K562 (cell line): ENCODE data around the gene SCARF2. TPM values are rescaled to one million over a fixed set of nuclear protein-coding genes. Genes with fewer than 3 reads are reported as not detected.
A peak's percentile ranks its signal among the peaks of the same experiment; 100 is the strongest.

ENCODE experiments used
- ARID2 ChIP-seq: fragments of 450-650 bp; IDR thresholded peaks from 2 replicates; pipeline ENCODE4 v1.6.1; 2017; ENCODE audit warnings: antibody characterized with exemption, mild to moderate bottlenecking
- BCL6 ChIP-seq: fragments of 250-450 bp; sonication (Bioruptor Pico); IDR thresholded peaks from 2 replicates; pipeline ENCODE4 v1.4.0; 2020
- BRD4 ChIP-seq: fragments of 200-600 bp; sonication (generic); IDR thresholded peaks from 2 replicates; pipeline ENCODE4 v1.6.1; 2017; ENCODE audit warnings: inconsistent platforms
- CBFA2T2 ChIP-seq: fragments of 450-650 bp; conservative IDR thresholded peaks from 2 replicates; pipeline ENCODE4 v1.6.1; 2017; ENCODE audit warnings: mild to moderate bottlenecking
- ETS2 ChIP-seq: IDR thresholded peaks from 2 replicates; pipeline ENCODE4 v1.6.1; 2016; ENCODE audit warnings: borderline replicate concordance, missing genetic modification characterization, mild to moderate bottlenecking, moderate library complexity, missing compliant biosample characterization; ENCODE audit not compliant: poor library complexity, severe bottlenecking
- FOXA3 ChIP-seq, 2 experiments: fragments of 450-650 bp in 1 of 2; sonication (generic) in 1 of 2; formaldehyde crosslinking; IDR thresholded peaks in 1 of 2; conservative IDR thresholded peaks in 1 of 2; 2 replicates each; pipeline versions ENCODE4 v1.4.0 to v1.8.0; 2020 to 2022; ENCODE audit warnings: mild to moderate bottlenecking in 2 of 2, missing genetic modification reagents in 1 of 2
- FOXK1 ChIP-seq: sonication (generic); formaldehyde crosslinking; IDR thresholded peaks from 2 replicates; pipeline ENCODE4 v1.8.0; 2022; ENCODE audit warnings: missing genetic modification reagents, mild to moderate bottlenecking, borderline replicate concordance
- MAZ ChIP-seq, 2 experiments: fragments of 450-650 bp in 1 of 2; sonication (generic) in 1 of 2; formaldehyde crosslinking; IDR thresholded peaks in 1 of 2; conservative IDR thresholded peaks in 1 of 2; 2 replicates each; pipeline versions ENCODE4 v1.4.0 to v1.5.0; 2020; ENCODE audit warnings: mild to moderate bottlenecking in 1 of 2, missing genetic modification reagents in 1 of 2
- PTBP1 ChIP-seq: fragments of 200-400 bp; formaldehyde crosslinking; IDR thresholded peaks from 2 replicates; pipeline ENCODE4 v1.6.1; 2017; ENCODE audit warnings: low read depth, low read length
- SIN3A ChIP-seq, 2 experiments: fragments of 150-350 bp in 1 of 2; IDR thresholded peaks; 2 replicates each; pipeline ENCODE4 v1.6.1; 2011 to 2016; ENCODE audit warnings: borderline replicate concordance in 2 of 2, low read depth in 2 of 2, low read length in 2 of 2, mild to moderate bottlenecking in 2 of 2, moderate library complexity in 2 of 2; ENCODE audit not compliant: control insufficient read depth in 1 of 2
- TCF3 ChIP-seq: sonication (generic); formaldehyde crosslinking; IDR thresholded peaks from 2 replicates; pipeline ENCODE4 v1.4.0; 2020; ENCODE audit warnings: mild to moderate bottlenecking, missing genetic modification reagents
- TOE1 ChIP-seq, 2 experiments: fragments of 450-650 bp in 1 of 2; sonication (generic) in 1 of 2; formaldehyde crosslinking in 1 of 2; IDR thresholded peaks; 2 replicates each; pipeline versions ENCODE4 v1.7.1 to v1.8.0; 2016 to 2022; ENCODE audit warnings: borderline replicate concordance in 2 of 2, mild to moderate bottlenecking in 2 of 2, antibody characterized with exemption in 1 of 2, inconsistent platforms in 1 of 2, low read depth in 1 of 2, missing genetic modification reagents in 1 of 2, moderate library complexity in 1 of 2
- WHSC1 ChIP-seq: IDR thresholded peaks from one replicate; pipeline ENCODE4 v1.6.1; 2012; ENCODE audit warnings: low read length, control low read depth, inconsistent platforms
- ZNF212 ChIP-seq: fragments of 450-650 bp; formaldehyde crosslinking; IDR thresholded peaks from 2 replicates; pipeline ENCODE4 v1.4.0; 2020; ENCODE audit warnings: mild to moderate bottlenecking
- ZNF384 ChIP-seq: IDR thresholded peaks from 2 replicates; pipeline ENCODE4 v1.6.1; 2012; ENCODE audit warnings: low read depth, low read length, improper control_type of control experiment
- ZNF696 ChIP-seq: fragments of 250-450 bp; sonication (Bioruptor Pico); conservative IDR thresholded peaks from 2 replicates; pipeline ENCODE4 v1.4.0; 2020; ENCODE audit warnings: mild to moderate bottlenecking, moderate library complexity
- ZNF75A ChIP-seq: fragments of 450-650 bp; formaldehyde crosslinking; IDR thresholded peaks from 2 replicates; pipeline ENCODE4 v1.4.0; 2020; ENCODE audit warnings: mild to moderate bottlenecking
- ZNF76 ChIP-seq: fragments of 250-450 bp; sonication (Bioruptor Pico); IDR thresholded peaks from 2 replicates; pipeline ENCODE4 v1.4.0; 2020; ENCODE audit warnings: mild to moderate bottlenecking, moderate library complexity, borderline replicate concordance
- polyA plus RNA-seq, 8 experiments: library from polyadenylated mRNA; depleted of rRNA in 4 of 8; stranded (reverse) in 5 of 8; unstranded in 3 of 8; fragments of >200 nt; fragmentation: Nextera tagmentation in 2 of 8; fragmentation: Illumina TruSeq in 1 of 8; extraction: Ambion mirVana in 2 of 8; extraction: Trizol in 1 of 8; gene quantifications; 2 replicates each; pipeline versions ENCODE4 v1.2.1 to v1.2.3, GENCODE V29; 2011 to 2014; ENCODE audit warnings: inconsistent platforms in 1 of 8, missing spikeins in 1 of 8
- total RNA-seq, 7 experiments: library from RNA; depleted of rRNA in 6 of 7; stranded (reverse); fragments of >200 nt in 6 of 7; fragmentation: Illumina TruSeq in 2 of 7; extraction: Trizol in 2 of 7; gene quantifications; 2 replicates each; pipeline versions ENCODE4 v1.2.1 to v1.2.3, GENCODE V29; 2011 to 2021; ENCODE audit warnings: low replicate concordance in 1 of 7
- TF ChIP-seq, protein P1 (sequence below): fragments of 200-800 bp; sonication (Bioruptor generic); IDR thresholded peaks from 2 replicates; pipeline ENCODE4 v1.6.1; 2017; ENCODE audit warnings: missing genetic modification characterization, missing compliant biosample characterization
- TF ChIP-seq, protein P2 (sequence below): fragments of 250-450 bp; sonication (Bioruptor Pico); IDR thresholded peaks from 2 replicates; pipeline ENCODE4 v1.4.0; 2020

Gene SCARF2
- total and polyA plus RNA-seq, 9 of the 15 experiments (the other 6 are each of a cell fraction or from before 2014, with no cell fraction given) = 0.06 to 0.32 (median 0.21) TPM; not detected in 5

DNA sequence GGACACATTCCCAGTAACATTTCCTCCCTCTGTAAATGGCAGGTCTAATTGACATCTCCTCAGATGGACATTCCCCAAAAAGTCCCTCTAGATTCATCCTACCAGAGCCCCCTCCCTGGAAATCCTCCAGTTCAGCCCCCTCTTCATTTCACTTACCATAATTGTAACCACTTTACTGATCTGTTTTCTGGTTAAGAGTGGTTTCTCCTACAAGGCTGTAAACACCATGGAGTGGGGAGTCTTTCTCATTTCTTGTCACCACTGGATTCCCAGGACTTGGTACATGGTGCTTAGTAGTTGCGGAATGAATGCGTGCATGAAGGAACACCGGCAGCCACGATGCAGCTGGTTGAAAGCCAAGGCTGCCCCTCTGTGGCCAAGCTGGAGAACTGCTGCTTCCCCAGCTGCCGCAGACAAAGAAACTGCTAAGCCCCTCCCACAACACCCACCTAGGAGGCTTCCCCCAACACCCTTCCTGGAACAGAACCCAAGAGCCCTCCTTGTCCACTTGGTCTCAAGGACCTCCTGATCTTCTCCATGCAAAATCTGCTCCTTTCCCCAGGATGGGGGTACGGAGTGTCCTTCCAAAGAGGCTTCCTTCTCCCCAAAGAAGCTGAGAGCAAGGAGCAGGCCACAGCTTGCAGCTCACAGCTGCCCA lies 18.6 kb upstream of the SCARF2 start (continued):
- TF ChIP-seq TOE1 (IDR thresholded peaks at IDR 0.05; ENCODE audit: borderline replicate concordance) (peak; percentile 68; the same call in 1 of the 2 replicates), TOE1 (CRISPR knock-in tag; IDR thresholded peaks at IDR 0.05; ENCODE audit: borderline replicate concordance, low read depth) (peak; percentile 86; the same call in 1 of the 2 replicates), ZNF75A (CRISPR knock-in tag) (0 out of 2 replicates have a peak, but pooled peaks have one; percentile 18), TCF3 (CRISPR knock-in tag) (peak; percentile 26; the same call in 1 of the 2 replicates), PTBP1 (peak; percentile 81; the same call in 1 of the 2 replicates), WHSC1 (no peak), CBFA2T2 (no peak), BCL6 (CRISPR knock-in tag) (peak; percentile 12; the same call in 1 of the 2 replicates), ZNF76 (CRISPR knock-in tag) (no peak), ETS2 (tag) (no peak), ARID2 (peak; percentile 99), MAZ (CRISPR knock-in tag; conservative IDR thresholded peaks at IDR 0.05 in 1 of 2, IDR thresholded peaks at IDR 0.05 in 1 of 2) (peak; percentile 87 to 89), ZNF696 (CRISPR knock-in tag) (peak; percentile 63; the same call in 1 of the 2 replicates), FOXA3 (CRISPR knock-in tag; conservative IDR thresholded peaks at IDR 0.05 in 1 of 2, IDR thresholded peaks at IDR 0.05 in 1 of 2) (peak in 1 of 2 experiments; percentile 83; a peak in 1 of 4 replicates), ZNF384 (peak; percentile 96), FOXK1 (CRISPR knock-in tag) (peak; percentile 96; the same call in 1 of the 2 replicates), BRD4 (no peak; the same call in 1 of the 2 replicates), ZNF212 (CRISPR knock-in tag) (0 out of 2 replicates have a peak, but pooled peaks have one; percentile 33), SIN3A (IDR thresholded peaks at IDR 0.05; ENCODE audit: borderline replicate concordance in 2 of 2, control insufficient read depth in 1 of 2, low read depth in 2 of 2, low read length in 2 of 2) (peak in 1 of 2 experiments; percentile 56; a peak in 2 of 4 replicates)
- TF ChIP-seq, protein P1, sequence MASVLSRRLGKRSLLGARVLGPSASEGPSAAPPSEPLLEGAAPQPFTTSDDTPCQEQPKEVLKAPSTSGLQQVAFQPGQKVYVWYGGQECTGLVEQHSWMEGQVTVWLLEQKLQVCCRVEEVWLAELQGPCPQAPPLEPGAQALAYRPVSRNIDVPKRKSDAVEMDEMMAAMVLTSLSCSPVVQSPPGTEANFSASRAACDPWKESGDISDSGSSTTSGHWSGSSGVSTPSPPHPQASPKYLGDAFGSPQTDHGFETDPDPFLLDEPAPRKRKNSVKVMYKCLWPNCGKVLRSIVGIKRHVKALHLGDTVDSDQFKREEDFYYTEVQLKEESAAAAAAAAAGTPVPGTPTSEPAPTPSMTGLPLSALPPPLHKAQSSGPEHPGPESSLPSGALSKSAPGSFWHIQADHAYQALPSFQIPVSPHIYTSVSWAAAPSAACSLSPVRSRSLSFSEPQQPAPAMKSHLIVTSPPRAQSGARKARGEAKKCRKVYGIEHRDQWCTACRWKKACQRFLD (CRISPR knock-in tag) = no peak
- TF ChIP-seq, protein P2, sequence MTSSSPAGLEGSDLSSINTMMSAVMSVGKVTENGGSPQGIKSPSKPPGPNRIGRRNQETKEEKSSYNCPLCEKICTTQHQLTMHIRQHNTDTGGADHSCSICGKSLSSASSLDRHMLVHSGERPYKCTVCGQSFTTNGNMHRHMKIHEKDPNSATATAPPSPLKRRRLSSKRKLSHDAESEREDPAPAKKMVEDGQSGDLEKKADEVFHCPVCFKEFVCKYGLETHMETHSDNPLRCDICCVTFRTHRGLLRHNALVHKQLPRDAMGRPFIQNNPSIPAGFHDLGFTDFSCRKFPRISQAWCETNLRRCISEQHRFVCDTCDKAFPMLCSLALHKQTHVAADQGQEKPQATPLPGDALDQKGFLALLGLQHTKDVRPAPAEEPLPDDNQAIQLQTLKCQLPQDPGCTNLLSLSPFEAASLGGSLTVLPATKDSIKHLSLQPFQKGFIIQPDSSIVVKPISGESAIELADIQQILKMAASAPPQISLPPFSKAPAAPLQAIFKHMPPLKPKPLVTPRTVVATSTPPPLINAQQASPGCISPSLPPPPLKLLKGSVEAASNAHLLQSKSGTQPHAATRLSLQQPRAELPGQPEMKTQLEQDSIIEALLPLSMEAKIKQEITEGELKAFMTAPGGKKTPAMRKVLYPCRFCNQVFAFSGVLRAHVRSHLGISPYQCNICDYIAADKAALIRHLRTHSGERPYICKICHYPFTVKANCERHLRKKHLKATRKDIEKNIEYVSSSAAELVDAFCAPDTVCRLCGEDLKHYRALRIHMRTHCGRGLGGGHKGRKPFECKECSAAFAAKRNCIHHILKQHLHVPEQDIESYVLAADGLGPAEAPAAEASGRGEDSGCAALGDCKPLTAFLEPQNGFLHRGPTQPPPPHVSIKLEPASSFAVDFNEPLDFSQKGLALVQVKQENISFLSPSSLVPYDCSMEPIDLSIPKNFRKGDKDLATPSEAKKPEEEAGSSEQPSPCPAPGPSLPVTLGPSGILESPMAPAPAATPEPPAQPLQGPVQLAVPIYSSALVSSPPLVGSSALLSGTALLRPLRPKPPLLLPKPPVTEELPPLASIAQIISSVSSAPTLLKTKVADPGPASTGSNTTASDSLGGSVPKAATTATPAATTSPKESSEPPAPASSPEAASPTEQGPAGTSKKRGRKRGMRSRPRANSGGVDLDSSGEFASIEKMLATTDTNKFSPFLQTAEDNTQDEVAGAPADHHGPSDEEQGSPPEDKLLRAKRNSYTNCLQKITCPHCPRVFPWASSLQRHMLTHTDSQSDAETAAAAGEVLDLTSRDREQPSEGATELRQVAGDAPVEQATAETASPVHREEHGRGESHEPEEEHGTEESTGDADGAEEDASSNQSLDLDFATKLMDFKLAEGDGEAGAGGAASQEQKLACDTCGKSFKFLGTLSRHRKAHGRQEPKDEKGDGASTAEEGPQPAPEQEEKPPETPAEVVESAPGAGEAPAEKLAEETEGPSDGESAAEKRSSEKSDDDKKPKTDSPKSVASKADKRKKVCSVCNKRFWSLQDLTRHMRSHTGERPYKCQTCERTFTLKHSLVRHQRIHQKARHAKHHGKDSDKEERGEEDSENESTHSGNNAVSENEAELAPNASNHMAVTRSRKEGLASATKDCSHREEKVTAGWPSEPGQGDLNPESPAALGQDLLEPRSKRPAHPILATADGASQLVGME (CRISPR knock-in tag) = 0 out of 2 replicates have a peak, but pooled peaks have one; percentile 59
